Astrocyte (in vitro differentiated cells and primary cell): ENCODE results near the gene CHSY1.

Experiments
- EZH2 ChIP-seq: IDR thresholded peaks from 2 replicates; pipeline ENCODE4 v1.6.1; 2012; ENCODE audit warnings: mild to moderate bottlenecking, low read length, inconsistent platforms; ENCODE audit not compliant: insufficient read depth
- TF ChIP-seq, protein P1 (sequence below): IDR thresholded peaks from 2 replicates; pipeline ENCODE4 v1.5.1; 2011; ENCODE audit warnings: low read depth, mild to moderate bottlenecking, inconsistent platforms, low read length, moderate library complexity; ENCODE audit not compliant: insufficient read depth

DNA sequence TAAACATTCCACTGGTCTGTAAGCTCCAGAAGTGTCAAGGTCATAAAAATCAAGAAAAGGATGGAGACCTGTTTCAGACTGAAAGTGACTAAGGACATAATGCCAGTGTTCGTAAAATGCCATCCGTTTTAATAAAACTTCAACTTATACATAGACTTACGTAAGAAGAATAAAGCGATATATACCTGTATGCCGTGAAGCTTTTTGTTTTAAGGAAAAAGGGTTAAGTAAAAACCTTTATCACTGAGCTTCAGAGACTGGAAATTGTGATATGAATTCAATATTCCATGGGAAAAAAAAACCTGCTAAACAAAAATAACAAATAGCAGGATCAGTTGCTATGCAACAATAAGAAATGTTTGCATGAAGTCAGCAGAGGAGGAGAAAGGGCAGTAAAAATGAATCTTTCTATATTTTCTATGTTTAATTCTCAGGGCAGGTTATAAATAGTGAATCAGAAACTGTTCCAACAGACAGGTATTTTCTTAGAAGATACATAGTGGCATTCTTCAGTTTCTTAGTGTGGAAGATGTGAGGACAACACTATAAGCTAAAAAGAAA lies 42.5 kb downstream of the CHSY1 start:
- TF ChIP-seq, protein P1, sequence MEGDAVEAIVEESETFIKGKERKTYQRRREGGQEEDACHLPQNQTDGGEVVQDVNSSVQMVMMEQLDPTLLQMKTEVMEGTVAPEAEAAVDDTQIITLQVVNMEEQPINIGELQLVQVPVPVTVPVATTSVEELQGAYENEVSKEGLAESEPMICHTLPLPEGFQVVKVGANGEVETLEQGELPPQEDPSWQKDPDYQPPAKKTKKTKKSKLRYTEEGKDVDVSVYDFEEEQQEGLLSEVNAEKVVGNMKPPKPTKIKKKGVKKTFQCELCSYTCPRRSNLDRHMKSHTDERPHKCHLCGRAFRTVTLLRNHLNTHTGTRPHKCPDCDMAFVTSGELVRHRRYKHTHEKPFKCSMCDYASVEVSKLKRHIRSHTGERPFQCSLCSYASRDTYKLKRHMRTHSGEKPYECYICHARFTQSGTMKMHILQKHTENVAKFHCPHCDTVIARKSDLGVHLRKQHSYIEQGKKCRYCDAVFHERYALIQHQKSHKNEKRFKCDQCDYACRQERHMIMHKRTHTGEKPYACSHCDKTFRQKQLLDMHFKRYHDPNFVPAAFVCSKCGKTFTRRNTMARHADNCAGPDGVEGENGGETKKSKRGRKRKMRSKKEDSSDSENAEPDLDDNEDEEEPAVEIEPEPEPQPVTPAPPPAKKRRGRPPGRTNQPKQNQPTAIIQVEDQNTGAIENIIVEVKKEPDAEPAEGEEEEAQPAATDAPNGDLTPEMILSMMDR: no peak
- TF ChIP-seq EZH2: no peak
